Hematopoietic multipotent progenitor cell treated with erythropoietin and hydrocortisone succinate and interleukin-3 and kit ligand, for 6 days (in vitro differentiated cells): ENCODE data around the gene C2CD4B.
A peak's percentile ranks its signal among the peaks of the same experiment; 100 is the strongest.

Source experiments
- DNase-seq: peaks from one replicate; pipeline ENCODE4 v3.0.0-alpha.2; 2015

C2CD4B gene, protein sequence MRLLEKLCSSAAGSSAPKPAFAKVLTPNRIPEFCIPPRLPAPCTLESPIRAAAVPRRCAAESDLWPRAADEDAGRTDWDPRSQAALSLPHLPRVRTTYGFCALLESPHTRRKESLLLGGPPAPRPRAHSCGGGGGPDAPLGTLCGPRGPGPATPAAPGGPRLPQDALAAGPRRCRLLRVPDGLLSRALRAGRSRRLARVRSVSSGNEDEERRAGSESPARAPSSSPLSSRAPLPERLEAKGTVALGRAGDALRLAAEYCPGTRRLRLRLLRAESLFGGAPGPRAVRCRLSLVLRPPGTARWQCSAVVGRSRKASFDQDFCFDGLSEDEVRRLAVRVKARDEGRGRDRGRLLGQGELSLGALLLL

DNA sequence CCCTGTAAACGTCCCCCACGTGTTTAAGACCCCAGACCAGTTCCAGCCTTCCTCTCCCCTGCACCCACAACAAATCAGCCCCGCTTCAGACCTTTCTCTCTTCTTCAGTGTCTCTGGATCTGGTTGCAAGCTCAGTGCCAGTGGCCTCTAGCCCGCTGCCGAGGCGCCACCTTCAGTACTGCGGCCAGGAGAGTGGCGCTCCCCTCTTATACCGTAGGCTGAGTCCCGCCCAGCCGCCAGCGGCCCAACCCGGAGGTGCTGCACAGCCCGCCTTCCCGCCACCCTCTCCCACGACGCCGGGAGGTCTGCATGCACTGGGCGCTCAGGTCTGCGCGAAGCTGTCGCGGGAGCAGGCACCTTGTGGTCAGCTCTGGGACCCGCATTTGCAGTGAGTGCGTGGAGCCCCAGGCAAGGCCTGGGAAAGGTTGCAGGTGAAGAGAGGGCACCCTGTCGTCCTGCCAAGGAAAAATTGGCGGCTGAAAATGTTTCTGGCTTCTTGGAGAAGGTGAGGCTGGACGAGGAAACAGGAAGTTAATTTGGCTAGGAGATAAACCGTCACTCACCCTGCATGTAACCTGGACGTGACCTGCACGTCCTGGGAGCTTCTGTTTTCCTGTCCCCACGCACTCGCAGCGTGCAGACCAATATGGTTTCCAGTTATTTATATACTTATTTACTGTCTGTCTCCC is at the start of gene C2CD4B:
Gene C2CD4B, minus strand, starts transcription at position 182 of the 689 bp plus-strand sequence. CDS start 301 bp downstream, outside the sequence.
- peak; percentile 40 for DNase-seq

DNA sequence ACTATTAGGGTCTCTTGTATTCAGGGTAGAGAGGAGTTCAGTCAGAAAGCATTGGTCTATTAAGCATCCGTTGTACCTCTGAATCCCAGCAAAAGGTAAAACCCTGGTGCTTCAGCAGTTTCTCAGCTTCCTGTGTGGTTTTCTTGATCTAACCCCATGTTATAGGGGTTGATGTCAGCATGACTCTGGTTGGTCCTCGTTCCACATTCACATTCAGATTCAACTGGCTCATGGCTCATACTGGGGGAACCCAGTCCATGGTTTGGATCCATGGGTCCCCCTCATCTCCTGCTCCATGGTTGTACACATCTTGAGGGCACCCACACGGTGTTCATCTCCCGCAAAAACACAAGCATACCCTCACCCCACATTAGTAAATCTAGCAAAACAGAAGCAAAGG is 47.7 kb upstream of the C2CD4B start:
- DNase-seq = no peak

DNA sequence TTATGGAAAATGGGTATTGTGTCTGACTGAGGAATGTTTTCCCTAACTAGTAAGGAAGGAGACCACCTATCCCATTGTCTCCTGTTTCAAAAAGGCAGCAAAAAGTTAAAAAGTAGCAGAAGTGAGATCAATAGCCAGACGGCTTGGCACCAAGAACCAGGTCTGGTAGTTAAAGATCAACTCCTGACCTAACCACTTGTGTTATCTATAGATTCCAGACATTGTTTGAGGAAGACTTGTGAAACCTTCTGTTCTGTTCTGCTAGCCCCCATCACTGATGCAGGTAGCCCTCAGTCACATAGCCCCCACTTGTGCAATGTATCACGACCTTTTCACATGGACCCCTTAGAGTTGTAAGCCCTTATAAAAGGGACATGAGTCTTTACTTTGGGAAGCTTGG is 46.3 kb upstream of the C2CD4B start:
- peak; percentile 6 for DNase-seq

- DNase-seq = no peak
These were observed 44.7 kb upstream of the C2CD4B start for GRCh38 chr15:62209821-62210220.

- DNase-seq = no peak
These were observed 44.2 kb upstream of the C2CD4B start for GRCh38 chr15:62209322-62209721.

GRCh38 chr15:62208884-62209283 is 43.8 kb upstream of the C2CD4B start:
- DNase-seq = no peak

DNA sequence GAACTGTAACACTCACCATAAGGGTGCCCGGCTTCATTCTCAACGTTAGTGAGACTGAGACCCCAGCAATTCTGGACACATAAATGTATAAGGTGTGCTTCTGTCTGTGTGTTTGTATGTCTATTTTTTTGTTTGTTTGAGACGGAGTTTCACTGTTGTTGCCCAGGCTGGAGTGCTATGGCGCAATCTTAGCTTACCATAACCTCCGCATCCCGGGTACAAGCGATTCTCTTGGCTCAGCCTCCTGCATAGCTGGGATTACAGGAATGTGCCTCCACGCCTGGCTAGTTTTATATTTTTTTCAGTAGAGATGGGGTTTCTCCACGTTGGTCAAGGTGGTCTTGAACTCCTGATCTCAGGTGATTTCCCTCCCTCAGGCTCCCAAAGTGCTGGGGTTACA is 43.3 kb upstream of the C2CD4B start:
- no peak for DNase-seq

- no peak for DNase-seq
These were observed 25.6 kb upstream of the C2CD4B start for GRCh38 chr15:62190675-62191074.

- no peak for DNase-seq
These were observed 25.2 kb upstream of the C2CD4B start for GRCh38 chr15:62190274-62190673.

GRCh38 chr15:62188744-62189143 is 23.7 kb upstream of the C2CD4B start:
- no peak for DNase-seq

GRCh38 chr15:62187910-62188309 is 22.8 kb upstream of the C2CD4B start:
- DNase-seq = no peak

DNA sequence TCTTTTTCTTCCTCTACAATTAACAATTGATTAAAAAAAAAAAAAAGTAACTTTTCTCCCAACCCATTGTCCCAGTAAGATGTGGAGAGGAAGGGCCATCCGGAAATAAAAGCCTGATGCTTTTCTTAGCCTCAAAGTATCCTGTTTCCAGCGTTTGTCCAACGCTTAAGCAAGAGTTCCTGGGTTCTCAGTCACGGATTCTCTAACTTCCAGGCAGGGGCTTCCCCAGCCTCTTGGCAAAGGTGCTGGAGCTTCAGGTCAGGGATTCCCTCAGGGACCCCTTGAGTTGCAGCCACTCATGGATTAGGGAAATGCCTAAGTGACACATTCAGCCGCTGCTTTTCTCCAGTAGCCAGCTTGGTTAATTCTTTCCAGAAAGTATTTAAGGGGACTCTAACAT is 22.3 kb upstream of the C2CD4B start:
- no peak for DNase-seq

DNA sequence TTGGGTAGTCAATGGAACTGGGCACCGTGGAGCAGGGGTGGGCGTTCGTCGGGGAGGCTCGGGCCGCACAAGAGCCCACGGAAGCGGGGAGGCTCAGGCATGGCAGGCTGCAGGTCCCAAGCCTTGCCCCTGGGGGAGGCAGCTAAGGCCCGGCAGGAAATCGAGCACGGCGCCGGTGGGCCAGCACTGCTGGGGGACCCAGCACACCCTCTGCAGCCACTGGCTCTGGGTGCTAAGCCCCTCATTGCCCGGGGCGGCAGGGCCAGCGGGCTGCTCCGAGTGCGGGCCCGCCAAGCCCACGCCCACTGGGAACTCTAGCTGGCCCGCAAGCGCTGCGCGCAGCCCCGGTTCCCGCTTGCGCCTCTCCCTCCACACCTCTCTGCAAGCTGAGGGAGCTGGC is 21.5 kb upstream of the C2CD4B start:
- DNase-seq = no peak

DNA sequence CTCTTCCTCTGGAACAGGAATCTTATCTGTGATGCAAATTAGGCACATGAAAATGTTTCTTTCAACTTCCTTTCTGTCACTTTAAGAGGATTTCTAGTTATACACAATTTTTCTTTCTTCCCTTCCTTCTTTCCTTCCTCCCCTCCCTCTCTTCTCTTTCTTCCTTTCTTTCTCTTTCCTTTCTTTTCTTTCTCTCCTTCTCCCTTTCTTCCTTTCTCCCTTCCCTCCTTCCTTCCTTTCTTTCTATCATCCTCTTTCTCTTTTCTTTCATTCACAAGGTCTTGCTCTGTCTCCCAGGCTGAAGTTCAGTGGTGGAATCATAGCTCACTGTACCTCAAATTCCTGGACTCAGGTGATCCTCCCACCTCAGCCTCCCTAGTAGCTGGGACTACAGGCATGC is 18.0 kb upstream of the C2CD4B start:
- no peak for DNase-seq

GRCh38 chr15:62173215-62173614 is 8.1 kb upstream of the C2CD4B start:
- no peak for DNase-seq

GRCh38 chr15:62171882-62172281 is 6.8 kb upstream of the C2CD4B start:
- DNase-seq = no peak

DNA sequence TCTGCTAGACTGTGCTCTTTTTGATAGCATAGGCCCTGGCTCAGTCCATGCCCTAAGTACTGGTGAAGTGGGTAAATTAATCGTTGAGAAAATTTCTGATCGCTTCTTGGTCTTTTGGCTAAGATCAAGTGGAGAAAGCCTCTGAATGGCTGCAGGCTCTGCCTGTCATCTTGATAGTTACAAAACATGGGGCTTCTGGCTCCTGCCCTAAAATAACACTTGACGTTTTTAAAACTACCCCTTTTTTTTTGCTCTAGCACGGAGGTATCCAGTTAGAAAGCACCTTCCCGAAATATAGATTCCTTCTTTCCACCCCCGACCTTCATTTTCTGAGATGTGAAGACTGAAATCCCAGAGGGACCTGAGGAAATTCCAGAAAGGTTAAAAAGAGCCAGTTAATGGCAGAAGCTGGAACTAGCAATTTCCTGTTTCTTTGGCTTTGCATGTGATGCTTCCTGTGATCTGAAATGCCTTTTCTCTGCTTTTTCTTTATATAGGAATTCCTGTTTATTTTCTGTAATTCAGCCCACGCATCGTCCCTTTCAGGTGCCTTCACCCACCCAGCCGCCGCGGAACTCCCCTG is 799 bp upstream of the C2CD4B start:
- no peak for DNase-seq

- DNase-seq = no peak
These were observed 535 bp downstream of the C2CD4B start for GRCh38 chr15:62164396-62165103.

DNA sequence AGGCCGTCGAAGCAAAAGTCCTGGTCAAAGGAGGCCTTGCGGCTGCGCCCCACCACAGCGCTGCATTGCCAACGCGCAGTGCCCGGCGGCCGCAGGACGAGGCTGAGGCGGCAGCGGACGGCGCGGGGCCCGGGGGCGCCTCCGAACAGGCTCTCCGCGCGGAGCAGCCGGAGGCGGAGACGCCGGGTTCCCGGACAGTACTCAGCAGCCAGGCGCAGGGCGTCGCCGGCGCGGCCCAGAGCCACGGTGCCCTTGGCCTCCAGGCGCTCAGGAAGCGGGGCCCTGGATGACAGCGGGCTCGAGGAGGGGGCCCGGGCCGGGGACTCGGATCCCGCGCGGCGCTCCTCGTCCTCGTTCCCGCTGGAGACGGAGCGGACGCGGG is 1.1 kb downstream of the C2CD4B start:
- DNase-seq = no peak

GRCh38 chr15:62163397-62164013 is 1.6 kb downstream of the C2CD4B start:
- no peak for DNase-seq

- no peak for DNase-seq
These were observed 11.9 kb downstream of the C2CD4B start for GRCh38 chr15:62153228-62153627.

DNA sequence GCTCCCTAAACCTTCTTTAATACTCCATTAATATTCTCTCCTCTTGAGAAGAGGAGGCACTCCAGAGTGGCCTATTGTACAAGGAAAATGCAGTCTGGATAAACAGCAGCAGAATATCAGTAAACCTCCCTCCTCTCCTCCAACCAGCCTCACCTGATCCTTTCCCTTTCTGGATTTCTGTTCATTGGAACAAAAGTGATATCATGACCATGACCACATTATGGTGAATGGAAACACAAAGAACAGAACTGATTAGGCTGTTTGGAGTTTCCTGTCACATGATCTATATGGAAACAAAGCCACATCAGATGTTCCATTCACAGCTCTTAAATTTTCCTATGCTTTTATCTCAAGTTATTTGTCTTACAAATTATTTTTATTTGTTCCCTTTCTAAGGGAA is 14.6 kb downstream of the C2CD4B start:
- no peak for DNase-seq

DNA sequence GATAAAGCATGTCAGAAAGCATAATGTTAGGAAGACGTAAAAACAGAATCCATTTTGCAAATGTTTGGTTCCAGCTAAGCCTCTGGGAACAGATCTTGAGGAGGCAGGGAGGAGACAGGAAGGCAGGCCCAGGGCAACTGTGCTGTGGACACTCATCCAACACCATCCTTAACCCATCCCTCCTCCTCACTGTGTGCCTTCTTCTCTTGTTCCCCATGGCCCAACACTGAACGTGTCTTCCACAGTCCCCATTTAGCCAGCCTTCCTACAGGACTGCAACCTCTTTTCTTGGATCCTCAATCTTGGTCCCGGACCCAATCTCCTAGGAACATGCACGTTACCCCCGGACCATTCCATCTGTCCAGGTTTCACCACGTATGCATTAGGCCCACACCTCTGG is 15.4 kb downstream of the C2CD4B start:
- no peak for DNase-seq
